Trophoblast cell (in vitro differentiated cells and primary cell): Measurements from ENCODE around the gene OPN3.

Experiments
- DNase-seq, 2 donors: peaks; one replicate each; pipeline ENCODE4 v3.0.0-alpha.2; 2016
- H2AFZ ChIP-seq: 2 replicates; pipeline ENCODE4 v1.6.1; 2013; ENCODE audit warnings: low read length, moderate library complexity, mild to moderate bottlenecking; ENCODE audit not compliant: insufficient read depth, poor library complexity
- H2AK5ac ChIP-seq: 2 replicates; pipeline ENCODE4 v1.6.1; 2013; ENCODE audit warnings: mild to moderate bottlenecking, low read length
- H2BK120ac ChIP-seq: 2 replicates; pipeline ENCODE4 v1.6.1; 2013; ENCODE audit warnings: low read length, mild to moderate bottlenecking, moderate library complexity; ENCODE audit not compliant: insufficient read depth, poor library complexity
- H2BK12ac ChIP-seq: 2 replicates; pipeline ENCODE4 v1.6.1; 2013; ENCODE audit warnings: mild to moderate bottlenecking, low read length, moderate library complexity
- H2BK5ac ChIP-seq: 2 replicates; pipeline ENCODE4 v1.6.1; 2013; ENCODE audit warnings: low read length, low read depth, moderate library complexity, mild to moderate bottlenecking; ENCODE audit not compliant: poor library complexity
- H3K14ac ChIP-seq: 2 replicates; pipeline ENCODE4 v1.6.1; 2013; ENCODE audit warnings: mild to moderate bottlenecking, low read length
- H3K18ac ChIP-seq: 2 replicates; pipeline ENCODE4 v1.6.1; 2013; ENCODE audit warnings: mild to moderate bottlenecking, low read length
- H3K23ac ChIP-seq: 2 replicates; pipeline ENCODE4 v1.6.1; 2013; ENCODE audit warnings: low read length
- H3K27ac ChIP-seq: 2 replicates; pipeline ENCODE4 v1.5.1; 2013; ENCODE audit warnings: low read depth, mild to moderate bottlenecking, inconsistent platforms, low read length, moderate library complexity
- H3K27me3 ChIP-seq: 2 replicates; pipeline ENCODE4 v1.6.1; 2013; ENCODE audit warnings: inconsistent platforms, mild to moderate bottlenecking, low read length, moderate library complexity; ENCODE audit not compliant: insufficient read depth
- H3K36me3 ChIP-seq, 2 experiments: 1 replicate in 1 of 2; 2 replicates in 1 of 2; pipeline ENCODE4 v1.6.1; 2013; ENCODE audit warnings: low read length in 2 of 2, mild to moderate bottlenecking in 2 of 2, moderate library complexity in 1 of 2; ENCODE audit not compliant: insufficient read depth in 2 of 2, control insufficient read depth in 1 of 2
- H3K4ac ChIP-seq: 2 replicates; pipeline ENCODE4 v1.6.1; 2013; ENCODE audit warnings: low read depth, mild to moderate bottlenecking, low read length, moderate library complexity
- H3K4me1 ChIP-seq, 2 experiments: 1 replicate in 1 of 2; 2 replicates in 1 of 2; pipeline ENCODE4 v1.6.1; 2013; ENCODE audit warnings: low read length in 2 of 2, mild to moderate bottlenecking in 2 of 2, moderate library complexity in 1 of 2; ENCODE audit not compliant: insufficient read depth in 2 of 2, control insufficient read depth in 1 of 2
- H3K4me2 ChIP-seq: 2 replicates; pipeline ENCODE4 v1.6.1; 2013; ENCODE audit warnings: inconsistent platforms, mild to moderate bottlenecking, low read length, moderate library complexity
- H3K4me3 ChIP-seq: 2 replicates; pipeline ENCODE4 v1.5.1; 2013; ENCODE audit warnings: mild to moderate bottlenecking, low read depth, low read length, inconsistent platforms
- H3K79me1 ChIP-seq: one replicate; pipeline ENCODE4 v1.6.1; 2013; ENCODE audit warnings: low read length
- H3K79me2 ChIP-seq: 2 replicates; pipeline ENCODE4 v1.6.1; 2013; ENCODE audit warnings: low read length, mild to moderate bottlenecking; ENCODE audit not compliant: control insufficient read depth, insufficient read depth, poor library complexity
- H3K9ac ChIP-seq: 2 replicates; pipeline ENCODE4 v1.6.1; 2013; ENCODE audit warnings: mild to moderate bottlenecking, low read length
- H3K9me3 ChIP-seq: 2 replicates; pipeline ENCODE4 v1.6.1; 2013; ENCODE audit warnings: low read depth, mild to moderate bottlenecking, control low read depth, inconsistent platforms, low read length; ENCODE audit not compliant: insufficient read depth
- H4K12ac ChIP-seq: 2 replicates; pipeline ENCODE4 v1.6.1; 2013; ENCODE audit warnings: low read depth, mild to moderate bottlenecking, low read length, moderate library complexity
- H4K8ac ChIP-seq: 2 replicates; pipeline ENCODE4 v1.6.1; 2013; ENCODE audit warnings: low read depth, mild to moderate bottlenecking, low read length, moderate library complexity
- H4K91ac ChIP-seq: one replicate; pipeline ENCODE4 v1.6.1; 2013; ENCODE audit warnings: low read depth, mild to moderate bottlenecking, low read length, moderate library complexity
- WGBS: extraction: QIAGEN DNeasy Blood & Tissue Kit; methylation state at CpG from one replicate; pipeline ENCODE4 v1.1.7; 2013; ENCODE audit warnings: missing lambda C conversion rate; ENCODE audit not compliant: insufficient read length, insufficient coverage; ENCODE audit errors: extremely low coverage; 5-methylcytosine and 5-hydroxymethylcytosine counted together

OPN3 gene

GRCh38 chr1:241638909-241639622 lies 1.1 kb downstream of the OPN3 start:
- H3K27ac ChIP-seq = no peak overlapping the region
- H3K79me2 ChIP-seq = peaks cover 9% of the 10 kb centered on the region
- H3K23ac ChIP-seq = no peak overlapping the region
- no peak overlapping the region for H2BK12ac ChIP-seq
- H3K18ac ChIP-seq = peak overlapping the region; percentile 65
- H3K14ac ChIP-seq = no peak overlapping the region
- H2BK120ac ChIP-seq = no peak overlapping the region
- peak overlapping the region; percentile 31 for H3K9ac ChIP-seq
- peaks cover 3% of the 10 kb centered on the region for H3K9me3 ChIP-seq
- H3K27me3 ChIP-seq = no peaks in the 10 kb centered on the region
- no CpG with 5 or more reads among the region's 11 CpGs for WGBS
- H4K8ac ChIP-seq = peak overlapping the region; percentile 51
- peak overlapping the region; percentile 20 for H2BK5ac ChIP-seq
- peak in 1 of 2 donors; percentile 15 for DNase-seq
- peaks cover 0 to 5% of the 10 kb centered on the region in 2 experiments for H3K36me3 ChIP-seq
- H3K4me3 ChIP-seq = peak overlapping the region; percentile 85
- H3K4ac ChIP-seq = peak overlapping the region; percentile 91
- no peak overlapping the region for H2AK5ac ChIP-seq
- peak overlapping the region; percentile 88 for H3K4me2 ChIP-seq
- peak overlapping the region; percentile 84 for H2AFZ ChIP-seq
- H3K79me1 ChIP-seq = peaks cover 10% of the 10 kb centered on the region
- peaks cover 2 to 14% of the 10 kb centered on the region in 2 experiments for H3K4me1 ChIP-seq
- peak overlapping the region; percentile 56 for H4K91ac ChIP-seq
- H4K12ac ChIP-seq = peak overlapping the region; percentile 46

GRCh38 chr1:241638099-241638682 lies 2.0 kb downstream of the OPN3 start:
- Histone ChIP-seq H3K4me2 (peak overlapping the region; percentile 66), H3K79me2 (peaks cover 9% of the 10 kb centered on the region), H3K4me3 (no peak overlapping the region), H2BK5ac (no peak overlapping the region), H3K4ac (no peak overlapping the region), H3K27ac (peak overlapping the region; percentile 51), H3K4me1 (peaks cover 2 to 15% of the 10 kb centered on the region in 2 experiments), H4K91ac (no peak overlapping the region), H3K79me1 (peaks cover 10% of the 10 kb centered on the region), H3K9ac (no peak overlapping the region), H4K8ac (no peak overlapping the region), H3K27me3 (no peaks in the 10 kb centered on the region), H2BK120ac (no peak overlapping the region), H4K12ac (no peak overlapping the region), H2AFZ (no peak overlapping the region), H2AK5ac (no peak overlapping the region), H3K23ac (no peak overlapping the region), H3K14ac (no peak overlapping the region), H3K36me3 (peaks cover 0 to 5% of the 10 kb centered on the region in 2 experiments), H3K18ac (no peak overlapping the region), H2BK12ac (no peak overlapping the region), H3K9me3 (peaks cover 3% of the 10 kb centered on the region)
- DNase-seq = peak in 1 of 2 donors; percentile 24
- WGBS = no CpG with 5 or more reads among the region's 5 CpGs

- H4K91ac ChIP-seq = no peak overlapping the region
- no peak overlapping the region for H2BK12ac ChIP-seq
- peaks cover 9% of the 10 kb centered on the region for H3K79me2 ChIP-seq
- no CpG with 5 or more reads among the region's 4 CpGs for WGBS
- peaks cover 3% of the 10 kb centered on the region for H3K9me3 ChIP-seq
- no peak overlapping the region for H3K4me3 ChIP-seq
- no peak overlapping the region for H3K23ac ChIP-seq
- DNase-seq = peak; percentile 54 to 81
- peak overlapping the region; percentile 56 for H2BK5ac ChIP-seq
- peaks cover 0 to 5% of the 10 kb centered on the region in 2 experiments for H3K36me3 ChIP-seq
- H2AK5ac ChIP-seq = no peak overlapping the region
- peak overlapping the region; percentile 13 for H4K8ac ChIP-seq
- peaks cover 10% of the 10 kb centered on the region for H3K79me1 ChIP-seq
- H3K4me1 ChIP-seq = peaks cover 2 to 15% of the 10 kb centered on the region in 2 experiments
- no peak overlapping the region for H4K12ac ChIP-seq
- no peak overlapping the region for H2BK120ac ChIP-seq
- H2AFZ ChIP-seq = no peak overlapping the region
- H3K27me3 ChIP-seq = no peaks in the 10 kb centered on the region
- H3K9ac ChIP-seq = no peak overlapping the region
- peak overlapping the region; percentile 51 for H3K27ac ChIP-seq
- H3K14ac ChIP-seq = no peak overlapping the region
- H3K4ac ChIP-seq = peak overlapping the region; percentile 2
- no peak overlapping the region for H3K18ac ChIP-seq
- H3K4me2 ChIP-seq = peak overlapping the region; percentile 66
These were observed 2.6 kb downstream of the OPN3 start for GRCh38 chr1:241637604-241638003.

- H2AK5ac ChIP-seq = no peak overlapping the region
- H3K14ac ChIP-seq = no peak overlapping the region
- no peak overlapping the region for H3K4me3 ChIP-seq
- peaks cover 2 to 15% of the 10 kb centered on the region in 2 experiments for H3K4me1 ChIP-seq
- H3K9ac ChIP-seq = no peak overlapping the region
- no peak overlapping the region for H3K4ac ChIP-seq
- H2BK12ac ChIP-seq = no peak overlapping the region
- peak overlapping the region; percentile 66 for H3K4me2 ChIP-seq
- peaks cover 3% of the 10 kb centered on the region for H3K9me3 ChIP-seq
- peak overlapping the region; percentile 51 for H3K27ac ChIP-seq
- DNase-seq = peak; percentile 39 to 80
- no peak overlapping the region for H4K91ac ChIP-seq
- H4K8ac ChIP-seq = peak overlapping the region; percentile 13
- peak overlapping the region; percentile 56 for H2BK5ac ChIP-seq
- H3K36me3 ChIP-seq = peaks cover 0 to 5% of the 10 kb centered on the region in 2 experiments
- no peak overlapping the region for H4K12ac ChIP-seq
- H3K23ac ChIP-seq = no peak overlapping the region
- no peak overlapping the region for H3K18ac ChIP-seq
- H3K79me1 ChIP-seq = peaks cover 10% of the 10 kb centered on the region
- H3K79me2 ChIP-seq = peaks cover 9% of the 10 kb centered on the region
- no peak overlapping the region for H2BK120ac ChIP-seq
- no peaks in the 10 kb centered on the region for H3K27me3 ChIP-seq
- no peak overlapping the region for H2AFZ ChIP-seq
These were observed 3.1 kb downstream of the OPN3 start for GRCh38 chr1:241637046-241637590.
